ENCODE measurements around the gene PLA2G1B. TPM values are rescaled to one million over a fixed set of nuclear protein-coding genes. Genes with fewer than 3 reads are reported as not detected.
"Not testable (repeated sequence)": the region's sequence is repeated elsewhere in the genome, so short reads cannot be mapped to it uniquely, and the experiment has no call there.

The PLA2G1B gene
- total RNA-seq, 1 experiment from 2014 or later: not detected

DNA sequence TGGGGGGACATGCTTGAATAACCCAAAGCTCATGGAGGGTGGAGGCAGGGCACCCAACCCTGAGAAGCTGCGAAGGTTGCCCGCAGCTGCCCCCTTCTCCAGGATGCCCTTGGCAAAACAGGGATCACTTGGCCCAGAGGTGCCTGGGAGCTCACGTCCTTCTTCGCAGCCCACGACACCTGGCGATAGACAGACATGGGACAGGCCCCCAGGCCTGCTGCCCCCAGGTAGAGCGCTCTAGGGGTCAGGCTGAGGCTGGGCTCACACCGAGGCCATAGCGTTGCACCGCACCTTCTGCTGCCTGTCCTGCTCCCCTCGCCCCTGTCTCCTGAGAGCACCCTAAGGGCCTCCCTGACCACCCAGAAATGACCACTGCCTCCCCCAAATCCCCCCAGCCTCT lies 20.2 kb upstream of the PLA2G1B start:
- Histone ChIP-seq H3K27me3 (ENCODE audit: control insufficient read depth, insufficient read depth, low read length) (no peaks in the 10 kb centered on the region), H3K4me3 (ENCODE audit: insufficient read depth, low read depth, low read length) (no peak overlapping the region), H3K36me3 (replicated peaks; ENCODE audit: control insufficient read depth, insufficient read depth, low read length) (peaks cover 8% of the 10 kb centered on the region)
- no peak for DNase-seq

GRCh38 chr12:120346681-120347080 lies 19.1 kb upstream of the PLA2G1B start:
- H3K4me3 ChIP-seq (ENCODE audit: insufficient read depth, low read depth, low read length): no peak overlapping the region
- DNase-seq: peak; percentile 62
- no peaks in the 10 kb centered on the region for H3K27me3 ChIP-seq (ENCODE audit: control insufficient read depth, insufficient read depth, low read length)
- peaks cover 6% of the 10 kb centered on the region for H3K36me3 ChIP-seq (replicated peaks; ENCODE audit: control insufficient read depth, insufficient read depth, low read length)

GRCh38 chr12:120346031-120346430 lies 18.5 kb upstream of the PLA2G1B start:
- no peak overlapping the region for H3K4me3 ChIP-seq (ENCODE audit: insufficient read depth, low read depth, low read length)
- peaks cover 6% of the 10 kb centered on the region for H3K36me3 ChIP-seq (replicated peaks; ENCODE audit: control insufficient read depth, insufficient read depth, low read length)
- peak; percentile 40 for DNase-seq
- no peaks in the 10 kb centered on the region for H3K27me3 ChIP-seq (ENCODE audit: control insufficient read depth, insufficient read depth, low read length)

GRCh38 chr12:120343692-120344091 lies 16.1 kb upstream of the PLA2G1B start:
- Histone ChIP-seq H3K27me3 (ENCODE audit: control insufficient read depth, insufficient read depth, low read length) (no peaks in the 10 kb centered on the region), H3K36me3 (replicated peaks; ENCODE audit: control insufficient read depth, insufficient read depth, low read length) (peaks cover 6% of the 10 kb centered on the region), H3K4me3 (ENCODE audit: insufficient read depth, low read depth, low read length) (no peak overlapping the region)
- no peak for DNase-seq

DNA sequence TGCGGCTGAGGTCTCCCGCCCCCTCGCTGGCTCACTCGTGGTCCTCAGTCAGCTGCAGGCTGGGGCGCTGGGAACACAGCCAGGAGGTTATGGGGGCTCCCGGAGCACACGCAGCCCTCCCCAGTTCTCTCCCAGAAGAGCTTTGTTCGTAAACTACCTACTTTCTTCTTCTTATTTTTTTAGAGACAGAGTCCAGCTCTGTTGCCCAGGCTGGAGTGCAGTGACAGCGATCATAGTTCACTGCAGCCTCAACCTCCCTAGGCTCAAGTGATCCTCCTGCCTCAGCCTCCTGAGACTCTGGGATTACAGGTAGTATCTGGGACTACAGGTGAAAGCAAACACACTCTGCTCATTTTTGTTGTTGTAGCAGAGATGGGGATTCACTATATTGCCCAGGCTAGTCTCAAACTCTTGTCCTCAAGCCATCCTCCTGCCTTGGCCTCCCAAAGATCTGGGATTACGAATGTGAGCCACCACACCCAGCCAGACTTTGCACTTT lies 15.5 kb upstream of the PLA2G1B start:
- no peaks in the 10 kb centered on the region for H3K27me3 ChIP-seq (ENCODE audit: control insufficient read depth, insufficient read depth, low read length)
- no peak overlapping the region for H3K4me3 ChIP-seq (ENCODE audit: insufficient read depth, low read depth, low read length)
- no peak for DNase-seq
- peaks cover 4% of the 10 kb centered on the region for H3K36me3 ChIP-seq (replicated peaks; ENCODE audit: control insufficient read depth, insufficient read depth, low read length)

DNA sequence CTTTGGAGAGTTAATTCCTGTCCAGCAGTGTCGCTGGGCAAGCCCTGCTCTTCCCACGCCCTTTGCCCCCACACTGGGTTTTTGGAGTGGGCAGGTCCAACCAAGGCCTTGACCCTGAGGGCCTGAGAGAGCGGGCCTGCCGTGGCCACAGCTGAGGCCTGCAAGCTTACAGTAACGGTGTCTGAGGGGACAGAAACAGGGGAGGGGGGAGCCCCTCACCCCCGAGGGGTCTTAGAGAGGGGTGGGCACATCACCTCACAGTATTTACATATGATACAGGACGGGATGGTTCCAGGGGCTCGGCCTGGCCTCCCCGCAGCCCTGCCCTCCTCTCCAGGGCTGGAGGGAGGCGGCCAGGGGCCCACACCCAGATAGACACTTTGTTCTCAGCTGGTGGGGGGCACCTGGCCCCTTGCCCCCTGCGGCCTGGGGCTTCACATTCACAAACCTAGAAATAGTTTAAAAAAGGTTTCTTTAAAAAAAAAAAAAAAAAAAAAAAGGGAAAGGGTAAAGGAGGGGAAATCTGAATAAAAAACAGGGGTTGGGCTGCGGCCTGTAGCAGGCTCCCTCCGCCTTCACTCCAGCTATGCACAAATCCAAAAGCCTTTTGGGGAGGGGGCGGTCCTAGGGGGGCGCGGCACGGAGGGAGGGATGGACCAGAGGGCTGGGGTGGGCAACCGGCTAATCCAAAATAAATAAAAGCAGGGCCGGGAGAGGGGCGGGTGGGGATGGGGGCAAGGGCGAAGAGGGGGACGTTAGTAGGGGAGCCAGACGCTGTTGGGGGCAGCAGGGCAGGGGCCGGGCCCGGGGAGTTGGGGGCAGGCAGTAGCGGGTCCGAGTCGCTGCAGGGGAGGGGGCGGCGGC lies 14.8 kb upstream of the PLA2G1B start:
- peak; percentile 88 for DNase-seq
- Histone ChIP-seq H3K27me3 (ENCODE audit: control insufficient read depth, insufficient read depth, low read length) (no peaks in the 10 kb centered on the region), H3K36me3 (replicated peaks; ENCODE audit: control insufficient read depth, insufficient read depth, low read length) (peaks cover 1% of the 10 kb centered on the region; the same call in 1 of the 2 replicates), H3K4me3 (ENCODE audit: insufficient read depth, low read depth, low read length) (no peak overlapping the region)

- H3K36me3 ChIP-seq (replicated peaks; ENCODE audit: control insufficient read depth, insufficient read depth, low read length): 0 out of 2 replicates have a peak, but pooled peaks cover 1% of the 10 kb centered on the region
- H3K27me3 ChIP-seq (ENCODE audit: control insufficient read depth, insufficient read depth, low read length): no peaks in the 10 kb centered on the region
- DNase-seq: no peak
These were observed 11.7 kb upstream of the PLA2G1B start for GRCh38 chr12:120339256-120339655.

GRCh38 chr12:120337730-120338129 lies 10.2 kb upstream of the PLA2G1B start:
- Histone ChIP-seq H3K4me3 (ENCODE audit: insufficient read depth, low read depth, low read length) (no peak overlapping the region), H3K27me3 (ENCODE audit: control insufficient read depth, insufficient read depth, low read length) (no peaks in the 10 kb centered on the region)

More at GRCh38 chr12:120339256-120339655, 11.7 kb upstream of the PLA2G1B start:
- no peak overlapping the region for H3K4me3 ChIP-seq (ENCODE audit: insufficient read depth, low read depth, low read length)

GRCh38 chr12:120336392-120336791 lies 8.8 kb upstream of the PLA2G1B start:
- H3K4me3 ChIP-seq (ENCODE audit: insufficient read depth, low read depth, low read length); H3K27me3 ChIP-seq (ENCODE audit: control insufficient read depth, insufficient read depth, low read length); H3K36me3 ChIP-seq (replicated peaks; ENCODE audit: control insufficient read depth, insufficient read depth, low read length); DNase-seq: not testable (repeated sequence)

More at GRCh38 chr12:120337730-120338129, 10.2 kb upstream of the PLA2G1B start:
- H3K36me3 ChIP-seq (replicated peaks; ENCODE audit: control insufficient read depth, insufficient read depth, low read length): no peaks in the 10 kb centered on the region
- no peak for DNase-seq

GRCh38 chr12:120335447-120335846 lies 7.9 kb upstream of the PLA2G1B start:
- not testable (repeated sequence) for H3K27me3 ChIP-seq (ENCODE audit: control insufficient read depth, insufficient read depth, low read length); DNase-seq; H3K36me3 ChIP-seq (replicated peaks; ENCODE audit: control insufficient read depth, insufficient read depth, low read length); H3K4me3 ChIP-seq (ENCODE audit: insufficient read depth, low read depth, low read length)

GRCh38 chr12:120332523-120332922 lies 4.9 kb upstream of the PLA2G1B start:
- no peak for DNase-seq
- Histone ChIP-seq H3K36me3 (replicated peaks; ENCODE audit: control insufficient read depth, insufficient read depth, low read length) (no peaks in the 10 kb centered on the region), H3K4me3 (ENCODE audit: insufficient read depth, low read depth, low read length) (no peak overlapping the region), H3K27me3 (ENCODE audit: control insufficient read depth, insufficient read depth, low read length) (no peaks in the 10 kb centered on the region)

DNA sequence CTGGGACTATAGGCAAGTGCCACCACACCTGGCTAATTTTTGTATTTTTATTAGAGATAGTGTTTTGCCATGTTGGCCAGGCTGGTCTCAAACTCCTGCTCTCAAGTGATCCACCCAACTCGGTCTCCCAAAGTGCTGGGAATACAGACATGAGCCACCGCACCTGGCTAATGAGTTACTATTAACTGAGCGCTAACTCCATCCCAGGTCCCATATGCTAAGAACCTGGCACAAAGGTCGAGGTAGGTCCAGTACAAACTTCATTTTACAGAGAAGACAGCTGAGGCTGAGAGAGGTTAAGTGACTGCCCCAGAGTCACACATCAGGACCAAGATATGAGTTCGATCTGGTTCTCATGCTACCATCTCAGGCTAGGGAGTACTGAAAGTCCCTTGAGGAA lies 4.5 kb upstream of the PLA2G1B start:
- Histone ChIP-seq H3K27me3 (ENCODE audit: control insufficient read depth, insufficient read depth, low read length) (no peaks in the 10 kb centered on the region), H3K4me3 (ENCODE audit: insufficient read depth, low read depth, low read length) (no peak overlapping the region), H3K36me3 (replicated peaks; ENCODE audit: control insufficient read depth, insufficient read depth, low read length) (no peaks in the 10 kb centered on the region)
- no peak for DNase-seq

DNA sequence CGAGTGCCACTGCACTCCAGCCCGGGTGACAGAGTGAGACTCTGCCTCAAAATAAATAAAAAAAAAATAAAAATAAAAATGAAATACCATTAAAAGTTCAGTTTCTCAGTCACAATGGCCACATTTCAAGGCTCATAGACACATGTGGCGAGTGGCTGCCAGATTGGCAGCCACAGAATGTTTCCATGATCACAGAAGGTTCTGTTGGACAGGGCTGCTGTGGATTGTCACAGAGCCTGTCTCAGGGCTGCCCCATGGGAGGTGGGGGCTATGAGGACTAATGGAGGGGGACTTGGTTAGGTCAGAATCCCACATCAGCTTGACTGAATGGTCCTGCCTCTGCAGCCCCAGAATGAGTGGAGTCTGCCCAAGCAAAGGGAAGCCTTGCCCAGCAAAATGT lies 3.8 kb upstream of the PLA2G1B start:
- Histone ChIP-seq H3K4me3 (ENCODE audit: insufficient read depth, low read depth, low read length) (no peak overlapping the region), H3K36me3 (replicated peaks; ENCODE audit: control insufficient read depth, insufficient read depth, low read length) (no peaks in the 10 kb centered on the region), H3K27me3 (ENCODE audit: control insufficient read depth, insufficient read depth, low read length) (no peaks in the 10 kb centered on the region; the same call in 1 of the 2 replicates)
- DNase-seq: no peak

DNA sequence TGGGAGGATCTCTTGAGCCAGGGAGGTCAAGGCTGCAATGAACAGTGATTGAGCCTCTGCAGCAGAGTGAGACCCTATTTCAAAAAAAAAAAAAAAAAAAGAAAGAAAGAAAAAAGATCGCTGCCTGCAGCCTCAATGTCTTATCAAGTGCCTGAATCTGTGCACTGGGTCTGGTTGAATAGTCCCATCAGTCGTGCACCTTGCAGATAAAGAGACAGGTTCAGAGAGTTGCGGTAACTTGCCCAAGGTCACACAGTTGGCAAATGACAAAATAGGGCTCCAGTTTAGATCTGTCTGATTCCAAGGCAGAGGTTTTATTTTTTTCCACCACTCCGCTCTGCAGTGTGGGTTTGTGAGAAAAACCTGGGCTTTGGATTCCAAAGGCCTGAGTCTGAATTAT lies 649 bp upstream of the PLA2G1B start:
- H3K36me3 ChIP-seq (replicated peaks; ENCODE audit: control insufficient read depth, insufficient read depth, low read length): no peaks in the 10 kb centered on the region
- no peak overlapping the region for H3K4me3 ChIP-seq (ENCODE audit: insufficient read depth, low read depth, low read length)
- peaks cover 4% of the 10 kb centered on the region; the same call in 1 of the 2 replicates for H3K27me3 ChIP-seq (ENCODE audit: control insufficient read depth, insufficient read depth, low read length)
- no peak for DNase-seq

GRCh38 chr12:120324841-120325417 lies 2.6 kb downstream of the PLA2G1B start:
- no peak for DNase-seq
- H3K27me3 ChIP-seq (ENCODE audit: control insufficient read depth, insufficient read depth, low read length): peaks cover 4% of the 10 kb centered on the region; the same call in 1 of the 2 replicates
- no peak overlapping the region for H3K4me3 ChIP-seq (ENCODE audit: insufficient read depth, low read depth, low read length)
- no peaks in the 10 kb centered on the region for H3K36me3 ChIP-seq (replicated peaks; ENCODE audit: control insufficient read depth, insufficient read depth, low read length)
